PC-3 (cell line): ENCODE results near the gene GRK6.

ENCODE experiments used
- EZH2 ChIP-seq: fragments of 300-600 bp; sonication (generic); IDR thresholded peaks from one replicate; pipeline ENCODE4 v1.6.1; 2017; ENCODE audit warnings: antibody characterized with exemption, mild to moderate bottlenecking, low read length; ENCODE audit not compliant: unreplicated experiment
- TF ChIP-seq, protein P1 (sequence below): fragments of 300-600 bp; sonication (generic); conservative IDR thresholded peaks from 2 replicates; pipeline ENCODE4 v1.5.1; 2017; ENCODE audit warnings: antibody characterized with exemption, low read depth, mild to moderate bottlenecking, low read length

DNA sequence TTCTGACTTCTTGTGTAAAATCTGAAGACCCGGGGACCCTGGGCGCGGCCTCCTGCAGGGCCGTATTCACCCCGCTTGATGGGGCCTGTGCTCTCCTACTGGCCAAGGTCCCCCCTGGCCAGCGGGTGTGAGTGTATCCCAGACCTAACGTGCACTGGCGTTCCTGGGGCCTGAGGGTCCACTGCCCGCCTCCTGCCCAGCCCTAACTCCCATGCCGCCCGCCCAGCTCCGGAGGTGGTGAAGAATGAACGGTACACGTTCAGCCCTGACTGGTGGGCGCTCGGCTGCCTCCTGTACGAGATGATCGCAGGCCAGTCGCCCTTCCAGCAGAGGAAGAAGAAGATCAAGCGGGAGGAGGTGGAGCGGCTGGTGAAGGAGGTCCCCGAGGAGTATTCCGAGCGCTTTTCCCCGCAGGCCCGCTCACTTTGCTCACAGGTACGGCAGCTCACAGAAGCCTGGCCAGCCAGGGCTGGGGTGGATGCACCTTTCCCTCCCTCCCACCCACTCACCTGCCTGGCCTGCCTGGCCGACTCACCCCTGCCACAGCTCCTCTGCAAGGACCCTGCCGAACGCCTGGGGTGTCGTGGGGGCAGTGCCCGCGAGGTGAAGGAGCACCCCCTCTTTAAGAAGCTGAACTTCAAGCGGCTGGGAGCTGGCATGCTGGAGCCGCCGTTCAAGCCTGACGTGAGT lies 9.5 kb downstream of the GRK6 start:
- TF ChIP-seq, protein P1, sequence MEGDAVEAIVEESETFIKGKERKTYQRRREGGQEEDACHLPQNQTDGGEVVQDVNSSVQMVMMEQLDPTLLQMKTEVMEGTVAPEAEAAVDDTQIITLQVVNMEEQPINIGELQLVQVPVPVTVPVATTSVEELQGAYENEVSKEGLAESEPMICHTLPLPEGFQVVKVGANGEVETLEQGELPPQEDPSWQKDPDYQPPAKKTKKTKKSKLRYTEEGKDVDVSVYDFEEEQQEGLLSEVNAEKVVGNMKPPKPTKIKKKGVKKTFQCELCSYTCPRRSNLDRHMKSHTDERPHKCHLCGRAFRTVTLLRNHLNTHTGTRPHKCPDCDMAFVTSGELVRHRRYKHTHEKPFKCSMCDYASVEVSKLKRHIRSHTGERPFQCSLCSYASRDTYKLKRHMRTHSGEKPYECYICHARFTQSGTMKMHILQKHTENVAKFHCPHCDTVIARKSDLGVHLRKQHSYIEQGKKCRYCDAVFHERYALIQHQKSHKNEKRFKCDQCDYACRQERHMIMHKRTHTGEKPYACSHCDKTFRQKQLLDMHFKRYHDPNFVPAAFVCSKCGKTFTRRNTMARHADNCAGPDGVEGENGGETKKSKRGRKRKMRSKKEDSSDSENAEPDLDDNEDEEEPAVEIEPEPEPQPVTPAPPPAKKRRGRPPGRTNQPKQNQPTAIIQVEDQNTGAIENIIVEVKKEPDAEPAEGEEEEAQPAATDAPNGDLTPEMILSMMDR: no peak
- no peak for TF ChIP-seq EZH2
